NCI-H1436 (cell line): ENCODE data around the gene GPR157.

Source experiments
- DNase-seq: peaks from one replicate; lab custom pipeline; 2025; lab: John Stamatoyannopoulos, UW

GPR157 gene

GRCh38 chr1:9086796-9087195 lies 42.1 kb downstream of the GPR157 start:
- no peak for DNase-seq

DNA sequence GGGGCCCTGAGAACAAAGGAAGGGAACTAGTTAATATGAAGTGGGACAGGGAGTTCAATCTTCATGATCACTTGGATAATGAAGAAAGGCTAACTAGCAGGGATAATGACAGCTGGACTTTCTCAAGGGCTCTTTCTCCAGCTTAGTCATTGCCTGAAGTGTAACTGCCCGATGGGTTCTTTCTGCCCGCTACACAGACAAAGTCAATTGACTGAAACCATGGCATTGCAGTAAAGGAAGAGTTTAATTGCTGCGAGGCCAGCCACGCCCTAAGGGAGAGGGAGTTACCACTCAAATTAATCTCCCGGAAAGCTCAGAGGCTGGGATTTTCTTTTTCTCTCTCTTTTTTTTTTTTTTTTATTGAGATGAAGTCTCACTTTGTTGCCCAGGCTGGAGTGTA lies 42.9 kb downstream of the GPR157 start:
- no peak for DNase-seq

- DNase-seq, result no peak
Observed at GRCh38 chr1:9085306-9085940, 43.5 kb downstream of the GPR157 start.

GRCh38 chr1:9084906-9085305 lies 44.0 kb downstream of the GPR157 start:
- DNase-seq, result no peak

- no peak for DNase-seq
Observed at GRCh38 chr1:9081473-9081872, 47.4 kb downstream of the GPR157 start.

GRCh38 chr1:9080705-9081291 lies 48.1 kb downstream of the GPR157 start:
- DNase-seq, result no peak

- DNase-seq, result no peak
Observed at GRCh38 chr1:9079988-9080704, 48.8 kb downstream of the GPR157 start.

GRCh38 chr1:9078752-9079500 lies 50.0 kb downstream of the GPR157 start:
- no peak for DNase-seq

GRCh38 chr1:9078015-9078751 lies 50.7 kb downstream of the GPR157 start:
- DNase-seq, result no peak

GRCh38 chr1:9075022-9075421 lies 53.9 kb downstream of the GPR157 start:
- DNase-seq, result no peak

- no peak for DNase-seq
Observed at GRCh38 chr1:9073143-9073542, 55.8 kb downstream of the GPR157 start.

- no peak for DNase-seq
Observed at GRCh38 chr1:9071554-9072235, 57.2 kb downstream of the GPR157 start.

GRCh38 chr1:9070486-9070885 lies 58.4 kb downstream of the GPR157 start:
- DNase-seq, result no peak

GRCh38 chr1:9069326-9070100 lies 59.4 kb downstream of the GPR157 start, which contains the start of gene SLC2A5:
TSS of gene SLC2A5 (minus strand) at chr1:9069635. CDS start at chr1:9069536, 99 bp downstream.
- no peak for DNase-seq

- no peak for DNase-seq
Observed at GRCh38 chr1:9068981-9069325, 59.9 kb downstream of the GPR157 start.

DNA sequence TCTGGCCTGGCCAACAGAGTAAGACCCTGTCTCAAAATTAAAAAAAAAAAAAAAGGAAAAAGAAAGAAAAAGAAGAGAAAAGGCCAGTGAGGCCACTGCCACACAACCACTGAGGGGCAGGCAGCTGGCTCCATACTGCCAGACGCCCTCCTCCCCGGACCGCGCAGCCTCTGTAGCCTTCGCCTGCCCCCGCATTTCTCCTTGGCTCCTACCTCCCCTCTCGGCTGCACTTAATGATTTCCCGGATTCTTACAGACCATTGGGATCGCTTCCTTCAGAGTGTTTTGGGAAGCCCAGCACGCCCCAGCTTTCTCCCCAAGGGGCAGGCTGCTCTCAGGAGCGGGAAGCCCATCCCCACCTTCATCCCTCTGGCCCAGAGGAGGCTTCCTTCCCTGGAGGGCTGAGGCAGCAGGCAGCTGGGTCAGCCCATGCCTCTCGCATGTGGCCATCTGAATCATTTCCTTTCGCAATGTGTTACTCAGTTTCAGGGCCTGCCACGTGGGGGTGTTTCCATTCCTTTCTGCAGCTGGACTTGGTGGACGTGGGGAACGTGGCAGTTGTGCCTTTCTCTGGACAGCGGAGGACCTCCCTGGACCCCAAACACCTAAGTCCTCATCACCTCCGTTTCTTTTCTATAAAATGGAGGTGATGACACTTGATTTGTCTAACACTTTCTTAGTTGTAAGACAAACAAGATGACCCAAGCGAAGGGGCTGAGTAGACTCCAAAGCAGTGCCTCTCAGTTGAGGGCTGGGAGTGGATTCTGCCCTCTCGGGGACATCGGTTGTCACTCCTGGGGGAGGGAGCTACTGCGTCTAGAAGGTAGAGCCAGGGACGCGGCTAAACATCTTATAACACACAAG lies 61.7 kb downstream of the GPR157 start:
- DNase-seq, result no peak

DNA sequence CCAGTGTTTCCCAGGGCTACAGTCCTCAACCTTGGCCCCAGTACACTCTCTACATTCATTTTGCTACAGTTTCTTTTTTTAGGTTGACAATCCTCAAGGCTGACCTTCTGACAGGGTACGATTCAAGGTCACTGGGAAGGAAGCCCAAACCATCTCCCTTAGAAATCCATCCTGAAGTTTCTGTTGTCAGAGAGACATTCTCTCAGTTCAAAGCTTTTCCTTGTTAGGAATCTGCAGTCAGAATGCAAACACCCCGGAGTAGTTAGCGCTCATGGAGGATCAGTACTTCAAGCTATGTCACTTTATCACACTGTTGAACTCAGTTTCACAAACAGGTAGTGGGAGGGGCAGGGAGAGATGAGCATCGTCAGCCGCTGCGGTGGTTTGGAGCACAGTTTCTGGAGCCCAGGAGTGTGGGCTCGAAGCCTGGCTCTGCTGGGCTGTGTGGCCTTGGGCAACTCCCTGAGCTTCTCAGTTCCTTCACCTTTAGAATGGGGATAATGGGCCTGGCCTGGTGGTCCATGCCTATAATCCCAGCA lies 63.6 kb downstream of the GPR157 start:
- DNase-seq, result no peak

GRCh38 chr1:9062846-9063245 lies 66.1 kb downstream of the GPR157 start:
- no peak for DNase-seq

DNA sequence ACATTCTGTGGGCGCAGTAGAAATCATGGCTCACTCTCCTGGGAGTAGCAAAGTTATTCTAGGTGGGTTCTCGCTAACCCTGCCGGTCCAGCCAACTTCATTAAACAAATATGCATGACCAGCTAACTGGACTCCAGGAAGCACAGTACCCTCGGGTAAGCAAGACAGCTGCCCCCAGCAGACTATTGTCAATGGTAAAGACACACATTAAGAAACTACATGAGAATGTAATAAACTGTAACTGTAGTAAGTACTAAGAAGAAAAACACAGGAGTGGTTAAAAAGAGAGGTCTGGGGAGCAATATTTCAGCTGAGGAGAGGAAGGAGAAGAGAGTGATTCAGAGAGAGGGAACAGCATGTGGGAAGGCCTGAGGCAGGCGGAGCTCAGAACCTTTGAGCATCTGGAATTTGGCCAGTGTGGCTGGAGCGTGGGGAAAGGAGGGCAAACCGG lies 66.9 kb downstream of the GPR157 start:
- no peak for DNase-seq
